Measurements from ENCODE around the gene UNC5C. TPM values are rescaled to one million over a fixed set of nuclear protein-coding genes. Genes with fewer than 3 reads are reported as not detected.

The UNC5C gene
- total and polyA plus RNA-seq, 2 of the 4 experiments (the other 2 are of a cell fraction): under 0.01 TPM

- Histone ChIP-seq H4K5ac (ENCODE audit: low read depth, low read length) (no peak overlapping the region), H3K4me2 (ENCODE audit: low read depth, low read length) (no peak overlapping the region), H3K36me3 (ENCODE audit: control insufficient read depth, insufficient read depth, low read length) (no peaks in the 10 kb centered on the region), H4K20me1 (ENCODE audit: insufficient read depth, low read length) (no peaks in the 10 kb centered on the region), H4K91ac (ENCODE audit: insufficient read depth, low read depth, low read length) (no peak overlapping the region), H3K4me3 (ENCODE audit: insufficient read depth, low read depth, low read length) (no peak overlapping the region), H3K9me1 (ENCODE audit: insufficient read depth, low read length) (no peaks in the 10 kb centered on the region), H3K9me3 (ENCODE audit: control insufficient read depth, insufficient read depth, low read length) (no peaks in the 10 kb centered on the region), H3K56ac (ENCODE audit: extremely low read depth, insufficient read depth, low read length) (no peak overlapping the region), H2BK5ac (ENCODE audit: low read depth, low read length, poor library complexity, severe bottlenecking) (no peak overlapping the region), H2BK20ac (ENCODE audit: low read depth, low read length) (no peak overlapping the region), H3K4ac (ENCODE audit: low read depth, low read length) (no peak overlapping the region), H3K27ac (ENCODE audit: insufficient read depth, low read length) (no peak overlapping the region), H3K4me1 (ENCODE audit: control insufficient read depth, insufficient read depth, low read length) (no peaks in the 10 kb centered on the region), H4K8ac (ENCODE audit: low read depth in 2 of 2, low read length in 2 of 2) (no peak overlapping the region), H2BK120ac (ENCODE audit: low read depth, low read length) (no peak overlapping the region), H3K79me1 (ENCODE audit: low read depth in 1 of 2, low read length in 2 of 2) (no peaks in the 10 kb centered on the region), H2BK15ac (ENCODE audit: low read depth, low read length) (no peak overlapping the region), H3K9ac (ENCODE audit: low read depth, low read length) (no peak overlapping the region), H3K14ac (replicated peaks; ENCODE audit: low read depth, low read length) (no peak overlapping the region), H3K27me3 (ENCODE audit: control insufficient read depth, insufficient read depth, low read length) (no peaks in the 10 kb centered on the region), H3K18ac (ENCODE audit: low read depth, low read length) (no peak overlapping the region), H2AK9ac (replicated peaks; ENCODE audit: low read depth, low read length, poor library complexity) (no peak overlapping the region), H2AFZ (replicated peaks; ENCODE audit: low read length, poor library complexity) (no peak overlapping the region), H2AK5ac (ENCODE audit: low read depth, low read length) (no peak overlapping the region), H3K23ac (ENCODE audit: low read depth, low read length) (no peak overlapping the region)
- dilution Hi-C loops (cut with HindIII; ENCODE audit: low sequenced_read_pairs, unreplicated experiment): no loop called here
- CTCF ChIA-PET: interaction anchor here (0.6 kb wide), 1 partner anchor 74 kb away, joined by 4 read pairs; no protein-coding TSS in a partner anchor
- POLR2A ChIA-PET (ENCODE audit: unreplicated experiment): no interaction called here
- DNase-seq (no peak), ATAC-seq (ENCODE audit: low read depth) (no peak)
- TF ChIP-seq CTCF (conservative IDR thresholded peaks at IDR 0.05; ENCODE audit: low read depth, low read length): no peak
- no TSS peak for BruUV-seq (replicated peaks)
- in situ Hi-C loops (cut with MboI; ENCODE audit: low sequenced_read_pairs): no loop called here
- intact Hi-C loops (cut with micrococcal nuclease): no loop called here
- WGBS, 2 experiments (ENCODE audit: extremely low coverage in 2 of 2, insufficient read length in 1 of 2): no CpG with 5 or more reads among the region's 2 CpGs
These were observed 180.9 kb downstream of the UNC5C start for GRCh38 chr4:95367824-95368223.
